K562 (cell line): Measurements from ENCODE around the gene ADAMTS14. TPM values are rescaled to one million over a fixed set of nuclear protein-coding genes. Genes with fewer than 3 reads are reported as not detected.

Experiments
- ATAC-seq: fragments of 200-7000 bp; cut with Tn5 transposase; 3 replicates; pipeline ENCODE4 v1.9.1; 2020; ENCODE audit warnings: moderate library complexity
- BruUV-seq: library from RNA; stranded (reverse); fragments of 400-500 nt; replicated peaks from 2 replicates; lab custom pipeline; 2021; lab: Mats Ljungman, UMichigan
- CTCF ChIA-PET: fragments of 300-600 bp; formaldehyde crosslinking; extraction: SDS; loops from one replicate; lab custom pipeline; 2021; ENCODE audit warnings: low intra/inter-chr PET ratio; lab: Yijun Ruan, JAX
- POLR2A ChIA-PET: fragments of 300-600, 350-650 bp; sonication (Branson Sonifier 250); formaldehyde crosslinking; extraction: SDS; loops from one replicate; lab custom pipeline; 2021; ENCODE audit warnings: antibody characterized with exemption, inconsistent platforms; lab: Yijun Ruan, JAX
- DNase-seq, 4 experiments: peaks; one replicate each; pipeline versions ENCODE4 v3.0.0 to v3.0.0-alpha.2; 2011 to 2018; ENCODE audit warnings: low spot score in 3 of 4, mixed read lengths in 3 of 4; ENCODE audit errors: extremely low read depth in 1 of 4
- FAIRE-seq: peaks from 2 replicates; lab custom pipeline; 2011; peaks lifted over from hg19 to GRCh38; lab: Jason Lieb, UNC
- H2AFZ ChIP-seq: 2 replicates; pipeline ENCODE4 v1.6.0; 2011; ENCODE audit warnings: low read depth, low read length, control low read depth, inconsistent platforms
- H3K27ac ChIP-seq: fragments of 200-600 bp; 3 replicates; pipeline ENCODE4 v1.8.0; 2011; ENCODE audit warnings: low read depth, mild to moderate bottlenecking, control low read depth, inconsistent platforms, low read length, moderate library complexity, mixed read lengths; ENCODE audit errors: extremely low read depth
- H3K27me3 ChIP-seq, 2 experiments: fragments of 300-600 bp in 1 of 2; 2 replicates in 1 of 2; 3 replicates in 1 of 2; pipeline versions ENCODE4 v1.6.0 to v1.8.0; 2011; ENCODE audit warnings: inconsistent platforms in 2 of 2, low read length in 2 of 2, mild to moderate bottlenecking in 1 of 2, mixed read lengths in 1 of 2, moderate library complexity in 1 of 2; ENCODE audit not compliant: control insufficient read depth in 2 of 2, insufficient read depth in 2 of 2
- H3K36me3 ChIP-seq: fragments of 300-600 bp; 3 replicates; pipeline ENCODE4 v1.8.0; 2011; ENCODE audit warnings: mild to moderate bottlenecking, low read length, inconsistent platforms; ENCODE audit not compliant: control insufficient read depth, insufficient read depth
- H3K4me1 ChIP-seq, 2 experiments: fragments of 200-600 bp in 1 of 2; replicated peaks in 1 of 2; 2 replicates in 1 of 2; 3 replicates in 1 of 2; pipeline versions ENCODE4 v1.5.1 to v1.8.0; 2011; ENCODE audit warnings: inconsistent platforms in 2 of 2, low read length in 2 of 2, mild to moderate bottlenecking in 1 of 2, mixed read lengths in 1 of 2, moderate library complexity in 1 of 2; ENCODE audit not compliant: control insufficient read depth in 2 of 2, insufficient read depth in 2 of 2
- H3K4me2 ChIP-seq: 2 replicates; pipeline ENCODE4 v1.6.1; 2011; ENCODE audit warnings: low read length, control low read depth, inconsistent platforms, mixed read lengths; ENCODE audit not compliant: insufficient read depth
- H3K4me3 ChIP-seq: fragments of 200-600 bp; sonication (generic), shearing (Covaris generic); 2 replicates; pipeline ENCODE4 v1.5.1; 2016; ENCODE audit warnings: control low read depth, inconsistent platforms
- H3K79me2 ChIP-seq: fragments of 200-600 bp; 3 replicates; pipeline ENCODE4 v1.8.0; 2011; ENCODE audit warnings: low read length, inconsistent platforms; ENCODE audit not compliant: control insufficient read depth, insufficient read depth
- H3K9ac ChIP-seq, 2 experiments: 2 replicates each; pipeline versions ENCODE4 v1.6.0 to v1.6.1; 2011; ENCODE audit warnings: low read depth in 2 of 2, low read length in 2 of 2, control low read depth in 1 of 2, inconsistent platforms in 1 of 2, mild to moderate bottlenecking in 1 of 2, mixed read lengths in 1 of 2; ENCODE audit not compliant: insufficient read depth in 1 of 2
- H3K9me1 ChIP-seq: one replicate; pipeline ENCODE4 v1.6.0; 2011; ENCODE audit warnings: inconsistent platforms, mild to moderate bottlenecking, low read length, moderate library complexity; ENCODE audit not compliant: control insufficient read depth, insufficient read depth
- H3K9me3 ChIP-seq: replicated peaks from 2 replicates; pipeline ENCODE4 v1.5.1; 2011; ENCODE audit warnings: low read depth, low read length, inconsistent platforms; ENCODE audit not compliant: control insufficient read depth, insufficient read depth
- H4K20me1 ChIP-seq: replicated peaks from 2 replicates; pipeline ENCODE4 v1.6.1; 2011; ENCODE audit warnings: low read length, inconsistent platforms, mixed read lengths; ENCODE audit not compliant: control insufficient read depth, insufficient read depth
- BHLHE40 ChIP-seq: IDR thresholded peaks from 2 replicates; pipeline ENCODE4 v1.6.1; 2011; ENCODE audit warnings: low read length, improper control_type of control experiment
- CBFA2T3 ChIP-seq: fragments of 450-650 bp; IDR thresholded peaks from 2 replicates; pipeline ENCODE4 v1.6.1; 2017
- EGR1 ChIP-seq: fragments of 450-650 bp; conservative IDR thresholded peaks from 2 replicates; pipeline ENCODE4 v1.6.1; 2017; ENCODE audit warnings: mild to moderate bottlenecking
- SAFB ChIP-seq: fragments of 200-400 bp; formaldehyde crosslinking; IDR thresholded peaks from 2 replicates; pipeline ENCODE4 v1.6.1; 2017; ENCODE audit warnings: low read depth, low read length, borderline replicate concordance
- SMARCE1 ChIP-seq: fragments of 450-650 bp; IDR thresholded peaks from 2 replicates; pipeline ENCODE4 v1.7.1; 2016; ENCODE audit warnings: mild to moderate bottlenecking
- TAL1 ChIP-seq: fragments of 450-650 bp; IDR thresholded peaks from 2 replicates; pipeline ENCODE4 v1.6.1; 2016; ENCODE audit warnings: mild to moderate bottlenecking
- TBL1XR1 ChIP-seq, 2 experiments: IDR thresholded peaks; 2 replicates each; pipeline ENCODE4 v1.6.1; 2012; ENCODE audit warnings: improper control_type of control experiment in 2 of 2, low read length in 2 of 2, mild to moderate bottlenecking in 1 of 2
- WHSC1 ChIP-seq: IDR thresholded peaks from one replicate; pipeline ENCODE4 v1.6.1; 2012; ENCODE audit warnings: low read length, control low read depth, inconsistent platforms
- ZFPM2 ChIP-seq: fragments of 250-450 bp; sonication (Bioruptor Pico); IDR thresholded peaks from 2 replicates; pipeline ENCODE4 v1.5.1; 2022; ENCODE audit warnings: mild to moderate bottlenecking
- WGBS: fragments of 100-300 bp; shearing (Covaris generic); methylation state at CpG from one replicate; pipeline ENCODE4 v1.1.6; 2016; ENCODE audit warnings: low coverage, mixed read lengths; ENCODE audit not compliant: insufficient coverage; ENCODE audit errors: missing lambda C conversion rate; 5-methylcytosine and 5-hydroxymethylcytosine counted together
- in situ Hi-C: fragments of 300-500 bp; cut with MboI; formaldehyde crosslinking; loops from 4 replicates; pipeline ENCODE4 v1.15.0; 2018; ENCODE audit warnings: inconsistent platforms, mixed read lengths
- intact Hi-C: fragments of 100-400 bp; cut with micrococcal nuclease; formaldehyde crosslinking; loops from 2 replicates; pipeline ENCODE4 v1.14.2; 2022
- polyA plus RNA-seq, 8 experiments: library from polyadenylated mRNA; depleted of rRNA in 4 of 8; stranded (reverse) in 5 of 8; unstranded in 3 of 8; fragments of >200 nt; fragmentation: Nextera tagmentation in 2 of 8; fragmentation: Illumina TruSeq in 1 of 8; extraction: Ambion mirVana in 2 of 8; extraction: Trizol in 1 of 8; gene quantifications; 2 replicates each; pipeline versions ENCODE4 v1.2.1 to v1.2.3, GENCODE V29; 2011 to 2014; ENCODE audit warnings: inconsistent platforms in 1 of 8, missing spikeins in 1 of 8
- total RNA-seq, 7 experiments: library from RNA; depleted of rRNA in 6 of 7; stranded (reverse); fragments of >200 nt in 6 of 7; fragmentation: Illumina TruSeq in 2 of 7; extraction: Trizol in 2 of 7; gene quantifications; 2 replicates each; pipeline versions ENCODE4 v1.2.1 to v1.2.3, GENCODE V29; 2011 to 2021; ENCODE audit warnings: low replicate concordance in 1 of 7
- TF ChIP-seq, protein P1 (sequence below): sonication (generic); formaldehyde crosslinking; IDR thresholded peaks from 2 replicates; pipeline ENCODE4 v1.8.0; 2023; ENCODE audit warnings: mild to moderate bottlenecking, missing genetic modification reagents
- TF ChIP-seq, protein P2 (sequence below): fragments of 450-650 bp; IDR thresholded peaks from 2 replicates; pipeline ENCODE4 v1.6.1; 2018; ENCODE audit not compliant: partially characterized antibody

ADAMTS14 gene
- total and polyA plus RNA-seq, 9 of the 15 experiments (the other 6 are each of a cell fraction or from before 2014, with no cell fraction given), result 0.04 to 37.4 (median 15.9) TPM

DNA sequence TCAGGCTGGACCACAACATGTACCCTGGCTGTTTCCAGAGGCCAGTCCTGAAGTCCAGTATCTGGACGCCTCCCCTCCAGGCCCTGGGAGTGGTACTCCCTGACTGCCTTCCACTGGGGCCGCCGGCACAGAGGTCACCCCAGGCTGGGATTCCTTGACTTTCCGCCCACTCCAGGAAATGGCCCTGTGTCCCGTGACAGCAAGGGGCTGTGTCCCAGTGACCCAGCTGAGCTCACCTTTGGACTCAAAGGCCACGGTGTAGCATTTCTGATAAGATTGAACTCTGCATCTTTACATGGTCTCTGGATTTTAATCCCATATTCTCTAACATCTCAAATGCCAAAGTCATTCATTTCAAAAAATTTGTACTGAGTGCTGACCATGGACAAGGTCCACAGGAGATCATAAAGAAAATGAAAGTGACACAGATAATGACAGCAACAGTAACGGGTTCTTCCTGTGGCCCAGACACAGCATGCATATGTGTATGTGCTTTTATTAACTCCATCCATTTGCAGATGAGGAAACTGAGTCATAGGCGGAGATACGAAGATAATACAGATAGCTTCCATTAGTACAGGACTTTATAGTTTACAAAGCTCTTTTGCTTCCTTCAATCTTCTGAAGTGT, 5.4 kb downstream of the ADAMTS14 start:
- ChIA-PET CTCF (no interaction called here), POLR2A (interaction anchor here (1.0 to 1.8 kb wide), 3 partner anchors 10 to 216 kb away, joined by 3 to 7 read pairs (median 6); no protein-coding TSS in a partner anchor)
- H4K20me1 ChIP-seq, result no peaks in the 10 kb centered on the region
- H3K9me1 ChIP-seq, result peaks cover 4% of the 10 kb centered on the region
- BruUV-seq, result no TSS peak
- H3K4me3 ChIP-seq, result no peak overlapping the region
- FAIRE-seq (no peak), DNase-seq (no peak), ATAC-seq (no peak)
- H3K27me3 ChIP-seq, result no peaks in the 10 kb centered on the region
- peak overlapping the region; percentile 49 for H3K4me2 ChIP-seq
- H2AFZ ChIP-seq, result no peak overlapping the region
- intact Hi-C loops (no loop called here), in situ Hi-C loops (no loop called here)
- H3K4me1 ChIP-seq, result peaks cover 74% of the 10 kb centered on the region in 2 experiments
- WGBS, result 56% methylated on average over 9 of the region's 9 CpGs
- peaks cover 73% of the 10 kb centered on the region for H3K36me3 ChIP-seq
- H3K27ac ChIP-seq, result peak overlapping the region; percentile 22; the same call in 2 of the 3 replicates
- H3K9me3 ChIP-seq, result no peaks in the 10 kb centered on the region
- H3K79me2 ChIP-seq, result peaks cover 92% of the 10 kb centered on the region
- H3K9ac ChIP-seq, result peak overlapping the region; percentile 4 to 80; a peak in 2 of 4 replicates
- TF ChIP-seq TAL1 (no peak), BHLHE40 (peak; percentile 69), SMARCE1 (no peak), EGR1 (peak; percentile 73), SAFB (no peak), CBFA2T3 (0 out of 2 replicates have a peak, but pooled peaks have one; percentile 8), TBL1XR1 (IDR thresholded peaks at IDR 0.05; ENCODE audit: low read length in 2 of 2) (no peak), ZFPM2 (CRISPR knock-in tag) (no peak), WHSC1 (peak; percentile 44)
- TF ChIP-seq, protein P1, sequence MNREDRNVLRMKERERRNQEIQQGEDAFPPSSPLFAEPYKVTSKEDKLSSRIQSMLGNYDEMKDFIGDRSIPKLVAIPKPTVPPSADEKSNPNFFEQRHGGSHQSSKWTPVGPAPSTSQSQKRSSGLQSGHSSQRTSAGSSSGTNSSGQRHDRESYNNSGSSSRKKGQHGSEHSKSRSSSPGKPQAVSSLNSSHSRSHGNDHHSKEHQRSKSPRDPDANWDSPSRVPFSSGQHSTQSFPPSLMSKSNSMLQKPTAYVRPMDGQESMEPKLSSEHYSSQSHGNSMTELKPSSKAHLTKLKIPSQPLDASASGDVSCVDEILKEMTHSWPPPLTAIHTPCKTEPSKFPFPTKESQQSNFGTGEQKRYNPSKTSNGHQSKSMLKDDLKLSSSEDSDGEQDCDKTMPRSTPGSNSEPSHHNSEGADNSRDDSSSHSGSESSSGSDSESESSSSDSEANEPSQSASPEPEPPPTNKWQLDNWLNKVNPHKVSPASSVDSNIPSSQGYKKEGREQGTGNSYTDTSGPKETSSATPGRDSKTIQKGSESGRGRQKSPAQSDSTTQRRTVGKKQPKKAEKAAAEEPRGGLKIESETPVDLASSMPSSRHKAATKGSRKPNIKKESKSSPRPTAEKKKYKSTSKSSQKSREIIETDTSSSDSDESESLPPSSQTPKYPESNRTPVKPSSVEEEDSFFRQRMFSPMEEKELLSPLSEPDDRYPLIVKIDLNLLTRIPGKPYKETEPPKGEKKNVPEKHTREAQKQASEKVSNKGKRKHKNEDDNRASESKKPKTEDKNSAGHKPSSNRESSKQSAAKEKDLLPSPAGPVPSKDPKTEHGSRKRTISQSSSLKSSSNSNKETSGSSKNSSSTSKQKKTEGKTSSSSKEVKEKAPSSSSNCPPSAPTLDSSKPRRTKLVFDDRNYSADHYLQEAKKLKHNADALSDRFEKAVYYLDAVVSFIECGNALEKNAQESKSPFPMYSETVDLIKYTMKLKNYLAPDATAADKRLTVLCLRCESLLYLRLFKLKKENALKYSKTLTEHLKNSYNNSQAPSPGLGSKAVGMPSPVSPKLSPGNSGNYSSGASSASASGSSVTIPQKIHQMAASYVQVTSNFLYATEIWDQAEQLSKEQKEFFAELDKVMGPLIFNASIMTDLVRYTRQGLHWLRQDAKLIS, result 0 out of 2 replicates have a peak, but pooled peaks have one; percentile 45
- TF ChIP-seq, protein P2, sequence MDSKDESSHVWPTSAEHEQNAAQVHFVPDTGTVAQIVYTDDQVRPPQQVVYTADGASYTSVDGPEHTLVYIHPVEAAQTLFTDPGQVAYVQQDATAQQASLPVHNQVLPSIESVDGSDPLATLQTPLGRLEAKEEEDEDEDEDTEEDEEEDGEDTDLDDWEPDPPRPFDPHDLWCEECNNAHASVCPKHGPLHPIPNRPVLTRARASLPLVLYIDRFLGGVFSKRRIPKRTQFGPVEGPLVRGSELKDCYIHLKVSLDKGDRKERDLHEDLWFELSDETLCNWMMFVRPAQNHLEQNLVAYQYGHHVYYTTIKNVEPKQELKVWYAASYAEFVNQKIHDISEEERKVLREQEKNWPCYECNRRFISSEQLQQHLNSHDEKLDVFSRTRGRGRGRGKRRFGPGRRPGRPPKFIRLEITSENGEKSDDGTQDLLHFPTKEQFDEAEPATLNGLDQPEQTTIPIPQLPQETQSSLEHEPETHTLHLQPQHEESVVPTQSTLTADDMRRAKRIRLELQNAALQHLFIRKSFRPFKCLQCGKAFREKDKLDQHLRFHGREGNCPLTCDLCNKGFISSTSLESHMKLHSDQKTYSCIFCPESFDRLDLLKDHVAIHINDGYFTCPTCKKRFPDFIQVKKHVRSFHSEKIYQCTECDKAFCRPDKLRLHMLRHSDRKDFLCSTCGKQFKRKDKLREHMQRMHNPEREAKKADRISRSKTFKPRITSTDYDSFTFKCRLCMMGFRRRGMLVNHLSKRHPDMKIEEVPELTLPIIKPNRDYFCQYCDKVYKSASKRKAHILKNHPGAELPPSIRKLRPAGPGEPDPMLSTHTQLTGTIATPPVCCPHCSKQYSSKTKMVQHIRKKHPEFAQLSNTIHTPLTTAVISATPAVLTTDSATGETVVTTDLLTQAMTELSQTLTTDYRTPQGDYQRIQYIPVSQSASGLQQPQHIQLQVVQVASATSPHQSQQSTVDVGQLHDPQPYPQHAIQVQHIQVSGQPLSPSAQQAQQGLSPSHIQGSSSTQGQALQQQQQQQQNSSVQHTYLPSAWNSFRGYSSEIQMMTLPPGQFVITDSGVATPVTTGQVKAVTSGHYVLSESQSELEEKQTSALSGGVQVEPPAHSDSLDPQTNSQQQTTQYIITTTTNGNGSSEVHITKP, result peak; percentile 32
